Gastroesophageal sphincter (tissue), 4 donors: Measurements from ENCODE around the gene MYL12B. TPM values are rescaled to one million over a fixed set of nuclear protein-coding genes. Genes with fewer than 3 reads are reported as not detected.
"Not testable (repeated sequence)": the region's sequence is repeated elsewhere in the genome, so short reads cannot be mapped to it uniquely, and the experiment has no call there.

ENCODE experiments used
- ATAC-seq: fragments of 150-250 bp; one replicate; pipeline ENCODE4 v1.9.1; 2016; ENCODE audit warnings: mild to moderate bottlenecking, moderate library complexity
- H3K27ac ChIP-seq, 4 donors: fragments of 200-600 bp; sonication (generic) in 3 of 4; 1 replicate in 3 of 4; 2 replicates in 1 of 4; pipeline ENCODE4 v1.5.1; 2016 to 2019
- H3K27me3 ChIP-seq: fragments of 200-600 bp; sonication (generic); one replicate; pipeline ENCODE4 v1.5.1; 2019
- H3K36me3 ChIP-seq, 2 donors: fragments of 200-600 bp; sonication (generic); one replicate each; pipeline ENCODE4 v1.5.1; 2019; ENCODE audit warnings: control low read depth in 1 of 2
- H3K4me1 ChIP-seq, 3 donors: fragments of 200-600 bp; sonication (generic); 1 replicate in 2 of 3; 2 replicates in 1 of 3; pipeline ENCODE4 v1.5.1; 2016 to 2019; ENCODE audit warnings: control low read depth in 2 of 3
- H3K4me3 ChIP-seq, 2 donors: fragments of 200-600 bp; sonication (generic); one replicate each; pipeline ENCODE4 v1.5.1; 2019; ENCODE audit warnings: mild to moderate bottlenecking in 1 of 2, moderate library complexity in 1 of 2
- H3K9me3 ChIP-seq, 3 donors: fragments of 200-600 bp; sonication (generic); one replicate each; pipeline ENCODE4 v1.5.1; 2017 to 2019; ENCODE audit warnings: control low read depth in 2 of 3
- EP300 ChIP-seq: sonication (generic); formaldehyde crosslinking; IDR thresholded peaks from one replicate; pipeline ENCODE4 v1.6.1; 2017; ENCODE audit warnings: antibody characterized with exemption, mild to moderate bottlenecking
- POLR2A ChIP-seq, 2 donors: fragments of 450-650 bp; IDR thresholded peaks; one replicate each; pipeline ENCODE4 v1.6.1; 2017; ENCODE audit warnings: antibody characterized with exemption in 2 of 2, mild to moderate bottlenecking in 2 of 2, moderate library complexity in 1 of 2
- POLR2AphosphoS5 ChIP-seq: sonication (generic); formaldehyde crosslinking; IDR thresholded peaks from one replicate; pipeline ENCODE4 v1.6.1; 2017; ENCODE audit warnings: antibody characterized with exemption
- WGBS, 2 donors: methylation state at CpG; one replicate each; pipeline ENCODE4 v1.1.5; 2018; ENCODE audit warnings: low coverage in 1 of 2; 5-methylcytosine and 5-hydroxymethylcytosine counted together
- total RNA-seq, 4 donors: library from RNA; depleted of rRNA; stranded (reverse); fragments of >200 nt; gene quantifications; one replicate each; pipeline ENCODE4 v1.1.0, GENCODE V29; 2016
- TF ChIP-seq, protein P1 (sequence below), 4 experiments: fragments of 200-600 bp in 2 of 4; fragments of 450-650 bp in 2 of 4; sonication (generic) in 1 of 4; IDR thresholded peaks; one replicate each; pipeline ENCODE4 v1.5.1; 2017 to 2019; ENCODE audit warnings: antibody characterized with exemption in 4 of 4, mild to moderate bottlenecking in 2 of 4, moderate library complexity in 2 of 4

The MYL12B gene
- total RNA-seq, 4 donors from 2014 or later = 148 to 354 (median 233) TPM

- WGBS, 2 donors = 88 to 100% methylated on average over 1 of the region's 1 CpG
Measured at GRCh38 chr18:3269914-3270299, 8.0 kb downstream of the MYL12B start.

DNA sequence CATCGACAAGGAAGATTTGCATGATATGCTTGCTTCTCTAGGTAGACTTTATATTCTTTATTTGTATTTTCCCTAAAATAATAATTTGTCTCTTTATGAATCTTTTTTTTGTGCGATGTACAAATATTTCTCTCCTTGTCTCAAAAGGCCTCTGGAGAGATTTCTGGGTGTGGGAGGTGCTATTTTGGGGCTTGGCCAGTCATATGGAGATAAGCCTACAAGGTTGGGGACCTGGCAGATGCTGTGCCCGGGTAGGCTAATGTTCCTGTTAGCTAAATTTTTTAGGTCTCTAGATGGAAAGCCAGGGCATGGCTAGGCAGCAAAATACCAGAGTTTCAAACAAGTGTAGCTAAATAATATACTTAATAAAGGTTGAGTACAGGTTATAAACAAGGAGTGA lies 11.1 kb downstream of the MYL12B start:
- no peak for ATAC-seq
- TF ChIP-seq, protein P1, sequence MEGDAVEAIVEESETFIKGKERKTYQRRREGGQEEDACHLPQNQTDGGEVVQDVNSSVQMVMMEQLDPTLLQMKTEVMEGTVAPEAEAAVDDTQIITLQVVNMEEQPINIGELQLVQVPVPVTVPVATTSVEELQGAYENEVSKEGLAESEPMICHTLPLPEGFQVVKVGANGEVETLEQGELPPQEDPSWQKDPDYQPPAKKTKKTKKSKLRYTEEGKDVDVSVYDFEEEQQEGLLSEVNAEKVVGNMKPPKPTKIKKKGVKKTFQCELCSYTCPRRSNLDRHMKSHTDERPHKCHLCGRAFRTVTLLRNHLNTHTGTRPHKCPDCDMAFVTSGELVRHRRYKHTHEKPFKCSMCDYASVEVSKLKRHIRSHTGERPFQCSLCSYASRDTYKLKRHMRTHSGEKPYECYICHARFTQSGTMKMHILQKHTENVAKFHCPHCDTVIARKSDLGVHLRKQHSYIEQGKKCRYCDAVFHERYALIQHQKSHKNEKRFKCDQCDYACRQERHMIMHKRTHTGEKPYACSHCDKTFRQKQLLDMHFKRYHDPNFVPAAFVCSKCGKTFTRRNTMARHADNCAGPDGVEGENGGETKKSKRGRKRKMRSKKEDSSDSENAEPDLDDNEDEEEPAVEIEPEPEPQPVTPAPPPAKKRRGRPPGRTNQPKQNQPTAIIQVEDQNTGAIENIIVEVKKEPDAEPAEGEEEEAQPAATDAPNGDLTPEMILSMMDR (IDR thresholded peaks at IDR 0.05) = no peak
- TF ChIP-seq POLR2AphosphoS5 = no peak
- TF ChIP-seq POLR2A (IDR thresholded peaks at IDR 0.05) = no peak
- TF ChIP-seq EP300 = no peak
- Histone ChIP-seq H3K36me3 (peaks cover 9 to 50% of the 10 kb centered on the region in 2 donors), H3K4me3 (no peak overlapping the region), H3K4me1 (peaks cover 10 to 30% (median 10%) of the 10 kb centered on the region in 3 donors), H3K9me3 (no peaks in the 10 kb centered on the region), H3K27ac (no peak overlapping the region), H3K27me3 (no peaks in the 10 kb centered on the region)
- WGBS, 2 donors = 47 to 50% methylated on average over 3 of the region's 3 CpGs

More at GRCh38 chr18:3269914-3270299, 8.0 kb downstream of the MYL12B start:
- Histone ChIP-seq H3K9me3 (no peaks in the 10 kb centered on the region), H3K27ac (no peak overlapping the region), H3K27me3 (no peaks in the 10 kb centered on the region), H3K36me3 (peaks cover 0 to 23% of the 10 kb centered on the region in 2 donors), H3K4me3 (no peak overlapping the region), H3K4me1 (peaks cover 25 to 61% (median 28%) of the 10 kb centered on the region in 3 donors)
- TF ChIP-seq EP300 (no peak), POLR2A (IDR thresholded peaks at IDR 0.05) (no peak), POLR2AphosphoS5 (no peak)
- TF ChIP-seq, protein P1 (IDR thresholded peaks at IDR 0.05) = no peak
- ATAC-seq = no peak

DNA sequence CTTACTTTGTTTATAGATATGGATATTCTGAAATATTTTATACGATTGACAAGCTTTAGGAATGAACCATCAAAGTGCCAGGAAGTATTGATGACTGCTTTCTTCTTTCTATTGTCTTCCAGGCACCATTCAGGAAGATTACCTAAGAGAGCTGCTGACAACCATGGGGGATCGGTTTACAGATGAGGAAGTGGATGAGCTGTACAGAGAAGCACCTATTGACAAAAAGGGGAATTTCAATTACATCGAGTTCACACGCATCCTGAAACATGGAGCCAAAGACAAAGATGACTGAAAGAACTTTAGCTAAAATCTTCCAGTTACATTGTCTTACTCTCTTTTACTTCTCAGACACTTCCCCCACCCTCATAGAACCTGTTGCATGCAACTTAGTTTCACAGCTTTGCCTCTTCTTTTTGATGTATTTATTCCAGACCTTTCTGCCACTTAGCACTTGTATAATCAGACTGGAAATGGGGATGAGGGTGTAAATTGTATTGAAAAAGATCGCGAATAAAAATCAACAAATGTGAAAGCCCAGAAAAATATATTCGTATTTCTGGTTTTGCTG lies 15.8 kb downstream of the MYL12B start:
- WGBS, 2 donors = 69 to 80% methylated on average over 6 to 7 of the region's 7 CpGs
- not testable (repeated sequence) for H3K27me3 ChIP-seq, H3K4me3 ChIP-seq, ATAC-seq, H3K9me3 ChIP-seq, H3K27ac ChIP-seq
- peaks cover 9 to 61% of the 10 kb centered on the region in 2 donors for H3K36me3 ChIP-seq
- H3K4me1 ChIP-seq = peaks cover 0 to 17% (median 3%) of the 10 kb centered on the region in 3 donors

GRCh38 chr18:3279201-3280185 lies 17.6 kb downstream of the MYL12B start:
- H3K27ac ChIP-seq = no peak overlapping the region
- H3K27me3 ChIP-seq = no peaks in the 10 kb centered on the region
- ATAC-seq = no peak
- TF ChIP-seq POLR2AphosphoS5 = no peak
- TF ChIP-seq EP300 = no peak
- TF ChIP-seq, protein P1 (IDR thresholded peaks at IDR 0.05) = peak in 1 of 4 experiments; percentile 8
- no peak for TF ChIP-seq POLR2A (IDR thresholded peaks at IDR 0.05)
- H3K9me3 ChIP-seq = no peaks in the 10 kb centered on the region
- WGBS, 2 donors = 21 to 51% methylated on average over 7 to 14 of the region's 14 CpGs
- H3K36me3 ChIP-seq = peaks cover 9 to 44% of the 10 kb centered on the region in 2 donors
- no peak overlapping the region for H3K4me3 ChIP-seq
- peaks cover 0 to 17% (median 3%) of the 10 kb centered on the region in 3 donors for H3K4me1 ChIP-seq

DNA sequence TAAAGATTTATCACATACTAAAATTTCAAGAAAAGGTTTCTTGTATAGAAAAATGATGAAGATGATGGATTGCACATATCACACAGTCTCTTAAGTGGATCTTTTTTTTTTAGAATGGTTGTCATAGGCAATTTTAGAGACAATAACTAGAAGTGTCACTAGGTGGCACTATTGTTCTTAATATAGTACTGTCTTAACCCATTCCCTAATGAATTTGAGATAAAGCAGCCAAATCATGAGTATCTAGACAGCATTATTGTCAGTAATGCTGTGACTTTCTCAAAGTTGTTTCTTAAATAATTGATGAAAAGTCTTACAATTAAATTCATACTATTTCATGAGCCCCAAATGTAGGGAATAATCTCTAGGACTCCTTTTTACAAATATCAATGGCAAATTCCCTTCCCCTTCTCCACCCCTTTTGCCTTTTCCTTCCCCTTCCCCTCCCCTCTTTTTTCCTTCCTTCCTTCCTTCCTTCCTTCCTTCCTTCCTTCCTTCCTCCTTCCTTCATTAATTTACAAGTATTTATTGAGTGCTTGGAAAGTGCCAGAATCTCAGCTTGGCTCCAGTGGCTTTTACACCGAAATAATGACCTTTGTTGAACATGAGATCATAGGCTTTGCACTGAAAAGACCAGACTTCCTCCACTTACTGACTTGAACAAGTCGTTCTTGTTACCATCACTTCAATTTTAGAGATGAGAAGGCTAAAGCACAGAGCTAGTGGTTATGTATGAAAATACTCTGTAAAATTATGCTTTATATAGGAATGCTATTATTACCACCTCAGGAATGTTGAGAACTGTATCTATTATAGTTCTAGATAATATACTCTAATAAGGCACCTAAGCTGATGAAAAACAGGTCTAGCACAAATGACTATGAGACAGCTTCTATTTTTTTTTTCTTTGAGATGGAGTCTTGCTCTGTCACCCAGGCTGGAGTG lies 19.8 kb downstream of the MYL12B start:
- WGBS, 2 donors = 14 to 22% methylated on average over 1 to 2 of the region's 2 CpGs
- no peaks in the 10 kb centered on the region for H3K9me3 ChIP-seq
- TF ChIP-seq, protein P1 (IDR thresholded peaks at IDR 0.05) = peak; percentile 69 to 76 (median 70)
- TF ChIP-seq POLR2A (IDR thresholded peaks at IDR 0.05) = no peak
- peak; percentile 47 for TF ChIP-seq POLR2AphosphoS5
- no peak for TF ChIP-seq EP300

More for the DNA sequence above, 19.8 kb downstream of the MYL12B start:
- Histone ChIP-seq H3K4me1 (peaks cover 0 to 17% (median 3%) of the 10 kb centered on the region in 3 donors), H3K27ac (peak overlapping the region in 2 of 4 donors; percentile 21 to 35), H3K36me3 (peaks cover 9 to 22% of the 10 kb centered on the region in 2 donors), H3K27me3 (no peaks in the 10 kb centered on the region), H3K4me3 (no peak overlapping the region)
- peak; percentile 66 for ATAC-seq
